IMR-90 (cell line): ENCODE results near the gene CWC22. TPM values are rescaled to one million over a fixed set of nuclear protein-coding genes. Genes with fewer than 3 reads are reported as not detected.

Experiments used
- ATAC-seq: fragments of 200-7000 bp; cut with Tn5 transposase; 2 replicates; pipeline ENCODE4 v1.9.1; 2020; ENCODE audit warnings: low read depth, mild to moderate bottlenecking, moderate library complexity
- BruUV-seq: library from RNA; stranded (reverse); fragments of 400-500 nt; replicated peaks from 2 replicates; lab custom pipeline; 2021; lab: Mats Ljungman, UMichigan
- CTCF ChIA-PET: fragments of 300-600 bp; formaldehyde crosslinking; extraction: SDS; loops from one replicate; lab custom pipeline; 2021; ENCODE audit warnings: antibody characterized with exemption; lab: Yijun Ruan, JAX
- POLR2A ChIA-PET: fragments of 300-600 bp; sonication (Branson Sonifier 250); formaldehyde crosslinking; loops from one replicate; lab custom pipeline; 2022; ENCODE audit warnings: antibody characterized with exemption; ENCODE audit not compliant: unreplicated experiment; lab: Charles Lee
- DNase-seq: peaks from one replicate; pipeline ENCODE4 v3.0.0; 2013
- H2AFZ ChIP-seq: replicated peaks from 2 replicates; pipeline ENCODE3; 2013; ENCODE audit warnings: low read length, mild to moderate bottlenecking; ENCODE audit not compliant: poor library complexity
- H2AK5ac ChIP-seq: 2 replicates; pipeline ENCODE4 v1.6.1; 2013; ENCODE audit warnings: low read depth, low read length, inconsistent platforms
- H2AK9ac ChIP-seq: replicated peaks from 2 replicates; pipeline ENCODE3; 2013; ENCODE audit warnings: mild to moderate bottlenecking, low read depth, low read length, moderate library complexity; ENCODE audit not compliant: poor library complexity
- H2BK120ac ChIP-seq: 2 replicates; pipeline ENCODE4 v1.6.1; 2013; ENCODE audit warnings: low read depth, low read length, inconsistent platforms
- H2BK15ac ChIP-seq: 3 replicates; pipeline ENCODE4 v1.6.1; 2013; ENCODE audit warnings: low read depth, low read length, inconsistent platforms
- H2BK20ac ChIP-seq: 2 replicates; pipeline ENCODE4 v1.6.1; 2013; ENCODE audit warnings: low read depth, mild to moderate bottlenecking, inconsistent platforms, low read length, moderate library complexity
- H2BK5ac ChIP-seq: 2 replicates; pipeline ENCODE4 v1.6.1; 2013; ENCODE audit warnings: mild to moderate bottlenecking, low read depth, low read length, inconsistent platforms; ENCODE audit not compliant: poor library complexity, severe bottlenecking
- H3K14ac ChIP-seq: replicated peaks from 2 replicates; pipeline ENCODE4 v1.6.1; 2013; ENCODE audit warnings: low read depth, low read length, inconsistent platforms
- H3K18ac ChIP-seq: 2 replicates; pipeline ENCODE4 v1.6.1; 2013; ENCODE audit warnings: low read depth, low read length, control low read depth
- H3K23ac ChIP-seq: 2 replicates; pipeline ENCODE4 v1.6.1; 2013; ENCODE audit warnings: low read depth, low read length, inconsistent platforms
- H3K27ac ChIP-seq: 2 replicates; pipeline ENCODE4 v1.5.1; 2013; ENCODE audit warnings: mild to moderate bottlenecking, control low read depth, low read length; ENCODE audit not compliant: insufficient read depth
- H3K27me3 ChIP-seq: 2 replicates; pipeline ENCODE4 v1.6.1; 2013; ENCODE audit warnings: low read length; ENCODE audit not compliant: control insufficient read depth, insufficient read depth
- H3K36me3 ChIP-seq: 2 replicates; pipeline ENCODE4 v1.6.1; 2013; ENCODE audit warnings: low read length, mixed read lengths; ENCODE audit not compliant: control insufficient read depth, insufficient read depth
- H3K4ac ChIP-seq: 2 replicates; pipeline ENCODE4 v1.6.1; 2013; ENCODE audit warnings: low read depth, low read length, inconsistent platforms
- H3K4me1 ChIP-seq: 2 replicates; pipeline ENCODE4 v1.6.1; 2013; ENCODE audit warnings: low read length, mixed read lengths; ENCODE audit not compliant: control insufficient read depth, insufficient read depth
- H3K4me2 ChIP-seq: 2 replicates; pipeline ENCODE4 v1.6.1; 2013; ENCODE audit warnings: low read depth, mild to moderate bottlenecking, control low read depth, low read length, moderate library complexity
- H3K4me3 ChIP-seq: 2 replicates; pipeline ENCODE4 v1.5.1; 2013; ENCODE audit warnings: low read depth, mild to moderate bottlenecking, control low read depth, low read length, moderate library complexity; ENCODE audit not compliant: insufficient read depth
- H3K56ac ChIP-seq: 2 replicates; pipeline ENCODE4 v1.6.1; 2013; ENCODE audit warnings: low read length, inconsistent platforms; ENCODE audit not compliant: insufficient read depth; ENCODE audit errors: extremely low read depth
- H3K79me1 ChIP-seq, 2 experiments: 2 replicates each; pipeline ENCODE4 v1.6.1; 2013; ENCODE audit warnings: low read length in 2 of 2, inconsistent platforms in 1 of 2, low read depth in 1 of 2
- H3K9ac ChIP-seq: 2 replicates; pipeline ENCODE4 v1.6.1; 2013; ENCODE audit warnings: low read depth, low read length, control low read depth
- H3K9me1 ChIP-seq: 2 replicates; pipeline ENCODE4 v1.6.1; 2013; ENCODE audit warnings: low read length, inconsistent platforms; ENCODE audit not compliant: insufficient read depth
- H3K9me3 ChIP-seq: 2 replicates; pipeline ENCODE4 v1.6.1; 2013; ENCODE audit warnings: low read length; ENCODE audit not compliant: control insufficient read depth, insufficient read depth
- H4K20me1 ChIP-seq: 2 replicates; pipeline ENCODE4 v1.6.1; 2013; ENCODE audit warnings: low read length, inconsistent platforms; ENCODE audit not compliant: insufficient read depth
- H4K5ac ChIP-seq: 2 replicates; pipeline ENCODE4 v1.6.1; 2013; ENCODE audit warnings: mild to moderate bottlenecking, low read depth, low read length, control low read depth
- H4K8ac ChIP-seq, 2 experiments: 2 replicates each; pipeline ENCODE4 v1.6.1; 2013; ENCODE audit warnings: low read depth in 2 of 2, low read length in 2 of 2, control low read depth in 1 of 2, inconsistent platforms in 1 of 2
- H4K91ac ChIP-seq: 2 replicates; pipeline ENCODE4 v1.6.1; 2013; ENCODE audit warnings: low read depth, low read length, inconsistent platforms; ENCODE audit not compliant: insufficient read depth
- MXI1 ChIP-seq: IDR thresholded peaks from 2 replicates; pipeline ENCODE4 v1.6.1; 2012; ENCODE audit warnings: low read depth, mild to moderate bottlenecking, low read length, moderate library complexity, borderline replicate concordance
- POLR2A ChIP-seq: IDR thresholded peaks from 2 replicates; pipeline ENCODE4 v1.6.1; 2012; ENCODE audit warnings: mild to moderate bottlenecking, low read depth, low read length
- WGBS, 2 experiments: methylation state at CpG; one replicate each; pipeline versions ENCODE4 v1.1.5 to v1.1.7; 2013; ENCODE audit warnings: missing lambda C conversion rate in 2 of 2; ENCODE audit not compliant: insufficient read length in 1 of 2; ENCODE audit errors: extremely low coverage in 2 of 2; 5-methylcytosine and 5-hydroxymethylcytosine counted together
- dilution Hi-C: fragments of 300-500 bp; cut with HindIII; formaldehyde crosslinking; loops from one replicate; pipeline ENCODE4 v1.14.3; 2018; ENCODE audit warnings: low sequenced_read_pairs; ENCODE audit not compliant: unreplicated experiment
- in situ Hi-C: fragments of 300-500 bp; cut with MboI; formaldehyde crosslinking; loops from 3 replicates; pipeline ENCODE4 v1.14.3; 2019; ENCODE audit warnings: low sequenced_read_pairs, inconsistent platforms, mixed read lengths
- intact Hi-C: fragments of 100-400 bp; cut with micrococcal nuclease; formaldehyde crosslinking; loops from 2 replicates; pipeline ENCODE4 v1.10.0; 2022
- polyA plus RNA-seq, 3 experiments: library from polyadenylated mRNA; depleted of rRNA; stranded (reverse); fragments of >200 nt; gene quantifications; 2 replicates each; pipeline ENCODE4 v1.2.3, GENCODE V29; 2012; ENCODE audit warnings: low replicate concordance in 1 of 3
- total RNA-seq: library from RNA; depleted of rRNA; stranded (reverse); fragments of >200 nt; gene quantifications from 2 replicates; pipeline ENCODE4 v1.2.3, GENCODE V29; 2012

Gene CWC22
- total and polyA plus RNA-seq, 2 of the 4 experiments (the other 2 are of a cell fraction), result 4.5 to 17.9 TPM

GRCh38 chr2:179938026-179938425, 69.1 kb downstream of the CWC22 start:
- no peak for TF ChIP-seq MXI1
- no peak for TF ChIP-seq POLR2A
- no peak overlapping the region for H3K18ac ChIP-seq
- H4K5ac ChIP-seq, result no peak overlapping the region
- H4K91ac ChIP-seq, result no peak overlapping the region
- no peaks in the 10 kb centered on the region for H3K79me1 ChIP-seq
- H3K56ac ChIP-seq, result no peak overlapping the region
- intact Hi-C loops, result no loop called here
- H3K4me2 ChIP-seq, result no peak overlapping the region
- no peaks in the 10 kb centered on the region for H3K27me3 ChIP-seq
- no CpG with 5 or more reads among the region's 2 CpGs for WGBS, 2 experiments
- no peaks in the 10 kb centered on the region for H4K20me1 ChIP-seq
- no peak for DNase-seq
- no peak overlapping the region for H3K14ac ChIP-seq
- no peaks in the 10 kb centered on the region for H3K9me1 ChIP-seq
- no peak overlapping the region for H3K27ac ChIP-seq
- in situ Hi-C loops, result no loop called here
- no peak overlapping the region for H4K8ac ChIP-seq
- no peaks in the 10 kb centered on the region for H3K9me3 ChIP-seq
- H2BK20ac ChIP-seq, result no peak overlapping the region
- H3K23ac ChIP-seq, result no peak overlapping the region
- no peaks in the 10 kb centered on the region for H3K36me3 ChIP-seq
- no peak overlapping the region for H2BK120ac ChIP-seq
- ATAC-seq, result no peak
- no peak overlapping the region for H2AFZ ChIP-seq
- no peak overlapping the region for H3K4ac ChIP-seq
- no peak overlapping the region for H3K4me3 ChIP-seq
- H2AK9ac ChIP-seq, result no peak overlapping the region
- no peak overlapping the region for H2BK5ac ChIP-seq
- POLR2A ChIA-PET, result no interaction called here
- no peak overlapping the region for H2BK15ac ChIP-seq
- CTCF ChIA-PET, result no interaction called here
- no TSS peak for BruUV-seq
- H2AK5ac ChIP-seq, result no peak overlapping the region
- dilution Hi-C loops, result no loop called here
- no peaks in the 10 kb centered on the region for H3K4me1 ChIP-seq
- no peak overlapping the region for H3K9ac ChIP-seq
